GM12878 (cell line): ENCODE results near the gene PIGM. TPM values are rescaled to one million over a fixed set of nuclear protein-coding genes. Genes with fewer than 3 reads are reported as not detected.

Experiments
- ATAC-seq: fragments of 200-7000 bp; cut with Tn5 transposase; 3 replicates; pipeline ENCODE4 v1.9.1; 2020; ENCODE audit warnings: mild to moderate bottlenecking, moderate library complexity
- BruUV-seq: library from RNA; stranded (reverse); fragments of 400-500 nt; replicated peaks from 2 replicates; lab custom pipeline; 2021; lab: Mats Ljungman, UMichigan
- CTCF ChIA-PET: fragments of 300-600 bp; sonication (Branson Sonifier 250); formaldehyde crosslinking; extraction: SDS; loops from one replicate; lab custom pipeline; 2021; ENCODE audit warnings: inconsistent platforms; lab: Yijun Ruan, JAX
- POLR2A ChIA-PET: fragments of 350-600 bp; formaldehyde crosslinking; extraction: SDS; loops from one replicate; lab custom pipeline; 2021; ENCODE audit warnings: inconsistent platforms; lab: Charles Lee
- RAD21 ChIA-PET: fragments of 300-600 bp; sonication (Branson Sonifier 250); formaldehyde crosslinking; loops from one replicate; lab custom pipeline; 2023; ENCODE audit warnings: antibody characterized with exemption; ENCODE audit not compliant: unreplicated experiment; lab: Charles Lee
- SMC1A ChIA-PET: fragments of 300-600 bp; sonication (Branson Sonifier 250); formaldehyde crosslinking; loops from one replicate; lab custom pipeline; 2023; ENCODE audit not compliant: unreplicated experiment, uncharacterized antibody; lab: Charles Lee
- DNase-seq: peaks from one replicate; pipeline ENCODE4 v3.0.0-alpha.2; 2011; ENCODE audit warnings: low read depth, low spot score
- FAIRE-seq: peaks from 3 replicates; lab custom pipeline; 2011; peaks lifted over from hg19 to GRCh38; lab: Jason Lieb, UNC
- H2AFZ ChIP-seq: 2 replicates; pipeline ENCODE4 v1.6.0; 2011; ENCODE audit warnings: low read depth, low read length, control low read depth; ENCODE audit not compliant: control insufficient read depth
- H3K27ac ChIP-seq: 2 replicates; pipeline ENCODE4 v1.5.1; 2011; ENCODE audit warnings: control low read depth; ENCODE audit not compliant: control insufficient read depth, insufficient read depth
- H3K27me3 ChIP-seq, 2 experiments: replicated peaks in 1 of 2; 2 replicates each; pipeline versions ENCODE4 v1.6.0 to v1.6.1; 2011; ENCODE audit warnings: low read length in 1 of 2; ENCODE audit not compliant: control insufficient read depth in 2 of 2, insufficient read depth in 2 of 2
- H3K36me3 ChIP-seq, 2 experiments: 2 replicates each; pipeline ENCODE4 v1.5.1; 2011; ENCODE audit warnings: low read length in 1 of 2; ENCODE audit not compliant: control insufficient read depth in 2 of 2, insufficient read depth in 2 of 2
- H3K4me1 ChIP-seq: 2 replicates; pipeline ENCODE4 v1.6.1; 2011; ENCODE audit warnings: mild to moderate bottlenecking, low read length, moderate library complexity, mixed read lengths; ENCODE audit not compliant: control insufficient read depth, insufficient read depth
- H3K4me2 ChIP-seq: 2 replicates; pipeline ENCODE4 v1.6.0; 2011; ENCODE audit warnings: control low read depth; ENCODE audit not compliant: control insufficient read depth, insufficient read depth
- H3K4me3 ChIP-seq: fragments of 200-600 bp; sonication (generic); 2 replicates; pipeline ENCODE4 v1.5.1; 2016
- H3K79me2 ChIP-seq: 2 replicates; pipeline ENCODE4 v1.6.0; 2011; ENCODE audit warnings: low read length; ENCODE audit not compliant: control insufficient read depth, insufficient read depth
- H3K9ac ChIP-seq: 2 replicates; pipeline ENCODE4 v1.8.0; 2011; ENCODE audit warnings: low read length, control low read depth, mixed read lengths; ENCODE audit not compliant: control insufficient read depth, insufficient read depth
- H3K9me3 ChIP-seq: replicated peaks from 3 replicates; pipeline ENCODE4 v1.5.1; 2011; ENCODE audit warnings: mild to moderate bottlenecking, low read length; ENCODE audit not compliant: control insufficient read depth, insufficient read depth
- H4K20me1 ChIP-seq: 2 replicates; pipeline ENCODE4 v1.6.0; 2011; ENCODE audit not compliant: control insufficient read depth, insufficient read depth
- BCL11A ChIP-seq: IDR thresholded peaks from 2 replicates; pipeline ENCODE4 v1.6.1; 2011; ENCODE audit warnings: low read depth, low read length
- EGR1 ChIP-seq, 2 experiments: IDR thresholded peaks; 1 replicate in 1 of 2; 2 replicates in 1 of 2; pipeline ENCODE4 v1.6.1; 2011 to 2012; ENCODE audit warnings: low read depth in 2 of 2, low read length in 2 of 2, borderline replicate concordance in 1 of 2, mild to moderate bottlenecking in 1 of 2, moderate library complexity in 1 of 2
- RAD51 ChIP-seq: fragments of 450-650 bp; IDR thresholded peaks from 2 replicates; pipeline ENCODE4 v1.6.1; 2016; ENCODE audit warnings: moderate library complexity, mild to moderate bottlenecking, inconsistent platforms
- RBBP5 ChIP-seq: fragments of 200-600 bp; sonication (generic); conservative IDR thresholded peaks from 2 replicates; pipeline ENCODE4 v1.6.1; 2016
- SIX5 ChIP-seq: IDR thresholded peaks from 2 replicates; pipeline ENCODE4 v1.6.1; 2011; ENCODE audit warnings: mild to moderate bottlenecking, low read depth, low read length, moderate library complexity; ENCODE audit not compliant: severe bottlenecking
- WRNIP1 ChIP-seq: IDR thresholded peaks from 2 replicates; pipeline ENCODE4 v1.6.1; 2011; ENCODE audit warnings: low read depth, low read length, improper control_type of control experiment, borderline replicate concordance
- ZBED1 ChIP-seq: IDR thresholded peaks from 2 replicates; pipeline ENCODE4 v1.6.1; 2016; ENCODE audit warnings: borderline replicate concordance
- ZBTB33 ChIP-seq: fragments of 450-650 bp; IDR thresholded peaks from 2 replicates; pipeline ENCODE4 v1.6.1; 2017; ENCODE audit warnings: mild to moderate bottlenecking
- WGBS: methylation state at CpG from one replicate; pipeline ENCODE4 v1.1.6; 2016; ENCODE audit warnings: low lambda C conversion rate; ENCODE audit not compliant: insufficient replicate concordance, insufficient coverage; ENCODE audit errors: missing lambda C conversion rate; 5-methylcytosine and 5-hydroxymethylcytosine counted together
- in situ Hi-C: fragments of 300-500 bp; cut with MboI; formaldehyde crosslinking; loops from 9 replicates; pipeline ENCODE4 v1.14.3; 2018; ENCODE audit warnings: mixed read lengths
- intact Hi-C: fragments of 100-400 bp; cut with micrococcal nuclease; formaldehyde crosslinking; loops from one replicate; pipeline ENCODE4 v1.14.2; 2022; ENCODE audit not compliant: unreplicated experiment
- polyA plus RNA-seq, 11 experiments: library from polyadenylated mRNA; depleted of rRNA in 4 of 11; unstranded in 6 of 11; stranded (reverse) in 5 of 11; fragments of >200 nt; fragmentation: Nextera tagmentation in 4 of 11; fragmentation: Illumina TruSeq in 1 of 11; extraction: Ambion mirVana in 4 of 11; extraction: Trizol in 1 of 11; gene quantifications; 1 replicate in 1 of 11; 2 replicates in 10 of 11; pipeline versions ENCODE4 v1.2.1 to v1.2.3, GENCODE V29; 2011 to 2016; ENCODE audit warnings: inconsistent platforms in 2 of 11, missing spikeins in 2 of 11, low read depth in 1 of 11
- total RNA-seq, 4 experiments: library from RNA; depleted of rRNA in 3 of 4; stranded (reverse); fragments of >200 nt in 3 of 4; fragmentation: Illumina TruSeq in 1 of 4; extraction: Trizol in 1 of 4; gene quantifications; 2 replicates each; pipeline versions ENCODE4 v1.2.1 to v1.2.3, GENCODE V29; 2013 to 2021
- TF ChIP-seq, protein P1 (sequence below): IDR thresholded peaks from 2 replicates; pipeline ENCODE4 v1.6.1; 2012; ENCODE audit warnings: low read depth, low read length, improper control_type of control experiment
- TF ChIP-seq, protein P2 (sequence below): fragments of 450-650 bp; IDR thresholded peaks from 2 replicates; pipeline ENCODE4 v1.6.1; 2016; ENCODE audit warnings: mild to moderate bottlenecking

PIGM gene
- total and polyA plus RNA-seq, 10 of the 15 experiments (the other 5 are each of a cell fraction or from before 2014, with no cell fraction given) = 2.6 to 6.1 (median 4.6) TPM

- SMC1A ChIA-PET = interaction anchor here (0.7 to 1.2 kb wide), 2 partner anchors 22 to 266 kb away, joined by 3 read pairs; no protein-coding TSS in a partner anchor
- FAIRE-seq = no peak
Measured at GRCh38 chr1:160068225-160068624, 36.4 kb upstream of the PIGM start.

More at GRCh38 chr1:160068225-160068624, 36.4 kb upstream of the PIGM start:
- Histone ChIP-seq H3K27me3 (peaks cover 4 to 14% of the 10 kb centered on the region in 2 experiments), H3K4me3 (no peak overlapping the region), H2AFZ (no peak overlapping the region), H3K27ac (no peak overlapping the region), H3K36me3 (no peaks in the 10 kb centered on the region), H3K4me2 (no peak overlapping the region), H3K9ac (no peak overlapping the region), H4K20me1 (no peaks in the 10 kb centered on the region), H3K4me1 (peaks cover 18% of the 10 kb centered on the region), H3K9me3 (no peaks in the 10 kb centered on the region), H3K79me2 (no peaks in the 10 kb centered on the region)
- RAD21 ChIA-PET = no interaction called here
- CTCF ChIA-PET = interaction anchor here (0.8 to 49.8 kb wide), 3 partner anchors 16 to 223 kb away, joined by 4 to 1035 read pairs (median 13); partner anchors contain the start of genes IGSF8, KCNJ10 and KCNJ9
- DNase-seq (no peak), ATAC-seq (no peak)
- intact Hi-C loops = no loop called here
- in situ Hi-C loops = no loop called here
- TF ChIP-seq ZBED1 = no peak
- no peak for TF ChIP-seq RAD51
- no peak for TF ChIP-seq ZBTB33
- no peak for TF ChIP-seq EGR1 (IDR thresholded peaks at IDR 0.05; ENCODE audit: borderline replicate concordance in 1 of 2, low read depth in 2 of 2, low read length in 2 of 2)
- no peak for TF ChIP-seq SIX5
- TF ChIP-seq, protein P1, sequence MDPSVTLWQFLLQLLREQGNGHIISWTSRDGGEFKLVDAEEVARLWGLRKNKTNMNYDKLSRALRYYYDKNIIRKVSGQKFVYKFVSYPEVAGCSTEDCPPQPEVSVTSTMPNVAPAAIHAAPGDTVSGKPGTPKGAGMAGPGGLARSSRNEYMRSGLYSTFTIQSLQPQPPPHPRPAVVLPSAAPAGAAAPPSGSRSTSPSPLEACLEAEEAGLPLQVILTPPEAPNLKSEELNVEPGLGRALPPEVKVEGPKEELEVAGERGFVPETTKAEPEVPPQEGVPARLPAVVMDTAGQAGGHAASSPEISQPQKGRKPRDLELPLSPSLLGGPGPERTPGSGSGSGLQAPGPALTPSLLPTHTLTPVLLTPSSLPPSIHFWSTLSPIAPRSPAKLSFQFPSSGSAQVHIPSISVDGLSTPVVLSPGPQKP = no peak
- TF ChIP-seq, protein P2, sequence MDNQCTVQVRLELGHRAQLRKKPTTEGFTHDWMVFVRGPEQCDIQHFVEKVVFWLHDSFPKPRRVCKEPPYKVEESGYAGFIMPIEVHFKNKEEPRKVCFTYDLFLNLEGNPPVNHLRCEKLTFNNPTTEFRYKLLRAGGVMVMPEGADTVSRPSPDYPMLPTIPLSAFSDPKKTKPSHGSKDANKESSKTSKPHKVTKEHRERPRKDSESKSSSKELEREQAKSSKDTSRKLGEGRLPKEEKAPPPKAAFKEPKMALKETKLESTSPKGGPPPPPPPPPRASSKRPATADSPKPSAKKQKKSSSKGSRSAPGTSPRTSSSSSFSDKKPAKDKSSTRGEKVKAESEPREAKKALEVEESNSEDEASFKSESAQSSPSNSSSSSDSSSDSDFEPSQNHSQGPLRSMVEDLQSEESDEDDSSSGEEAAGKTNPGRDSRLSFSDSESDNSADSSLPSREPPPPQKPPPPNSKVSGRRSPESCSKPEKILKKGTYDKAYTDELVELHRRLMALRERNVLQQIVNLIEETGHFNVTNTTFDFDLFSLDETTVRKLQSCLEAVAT = no peak
- TF ChIP-seq BCL11A = no peak
- no peak for TF ChIP-seq RBBP5
- no peak for TF ChIP-seq WRNIP1
- 20% methylated on average over 5 of the region's 5 CpGs for WGBS
- POLR2A ChIA-PET = interaction anchor here (1.2 kb wide), 1 partner anchor 23 kb away, joined by 3 read pairs; no protein-coding TSS in a partner anchor
- no TSS peak for BruUV-seq
